AML-193 (cell line): Measurements from ENCODE around the gene FAM222B.
A peak's percentile ranks its signal among the peaks of the same experiment; 100 is the strongest.

Experiments
- DNase-seq, 2 experiments: peaks; one replicate each; lab custom pipeline; 2025; lab: John Stamatoyannopoulos, UW

FAM222B gene

DNA sequence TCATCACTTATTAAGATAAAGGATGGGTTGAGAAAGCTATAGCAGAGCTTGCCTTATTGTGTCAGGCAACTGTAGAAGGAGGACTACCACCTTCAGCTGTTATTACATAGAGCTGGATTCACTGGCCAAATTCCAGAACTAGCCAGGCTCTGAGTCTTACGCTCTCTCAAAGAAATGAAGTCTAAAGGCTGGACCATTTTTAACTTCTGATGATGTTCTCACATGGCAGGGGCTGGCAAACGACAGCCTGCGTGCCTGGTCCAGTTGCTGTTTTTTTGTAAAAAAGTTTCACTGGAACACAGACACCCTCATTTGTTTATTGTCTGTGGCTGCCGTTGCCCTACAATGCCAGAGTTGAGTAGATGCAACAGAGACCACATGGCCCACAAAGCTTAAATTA is 77.6 kb downstream of the FAM222B start:
- no peak for DNase-seq

DNA sequence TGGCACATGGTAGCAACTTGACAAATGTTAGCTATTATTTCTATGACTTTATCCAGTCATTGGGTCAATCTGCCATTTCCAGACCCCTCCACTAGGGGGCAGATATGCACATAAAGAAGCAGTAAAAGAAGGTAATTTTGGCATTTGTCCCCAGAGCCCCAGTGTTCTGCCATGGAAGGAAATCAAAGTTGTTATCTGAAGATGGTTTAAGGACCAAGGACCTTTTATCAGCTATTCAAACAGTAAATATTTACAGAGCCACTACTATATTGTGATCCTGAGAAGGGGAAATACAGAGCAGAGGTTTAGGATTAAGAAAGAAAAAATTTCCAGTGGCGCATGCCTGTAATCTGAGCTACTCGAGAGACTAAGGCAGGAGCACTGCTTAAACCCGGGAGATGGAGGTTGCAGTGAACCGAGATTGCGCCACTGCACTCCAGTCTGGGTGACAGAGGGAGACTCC is 78.8 kb downstream of the FAM222B start:
- peak; percentile 80 to 90 for DNase-seq

DNA sequence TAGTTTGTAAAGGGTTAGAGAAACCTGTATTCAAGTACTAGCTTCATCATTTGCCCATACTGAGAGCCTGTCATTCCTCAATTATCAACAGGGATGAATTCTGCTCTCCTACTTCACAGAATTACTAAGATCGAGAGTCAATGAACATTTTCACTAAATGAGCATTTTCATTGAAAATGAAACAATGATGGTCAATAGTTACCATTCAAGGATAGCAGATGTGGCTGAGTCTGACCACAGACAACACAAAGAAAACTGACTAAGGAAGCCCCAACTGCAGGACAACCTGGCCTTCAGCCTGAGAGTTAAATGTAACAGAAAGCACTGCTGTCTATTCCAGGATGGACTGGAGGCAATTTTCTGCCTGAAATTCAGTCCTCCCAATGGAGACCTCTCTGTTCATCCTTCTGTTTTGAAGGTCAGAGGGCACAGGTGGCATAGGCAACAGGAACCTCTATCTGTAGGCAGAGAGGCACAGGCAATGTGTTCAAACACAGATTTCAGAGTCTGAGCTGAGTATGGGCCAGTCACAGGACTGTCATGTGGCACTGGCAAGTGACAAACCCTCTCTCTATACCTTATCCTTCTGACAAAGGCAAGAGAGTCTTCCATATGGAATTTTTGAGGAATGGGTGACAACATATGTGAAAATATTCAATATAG is 79.3 kb downstream of the FAM222B start:
- no peak for DNase-seq

DNA sequence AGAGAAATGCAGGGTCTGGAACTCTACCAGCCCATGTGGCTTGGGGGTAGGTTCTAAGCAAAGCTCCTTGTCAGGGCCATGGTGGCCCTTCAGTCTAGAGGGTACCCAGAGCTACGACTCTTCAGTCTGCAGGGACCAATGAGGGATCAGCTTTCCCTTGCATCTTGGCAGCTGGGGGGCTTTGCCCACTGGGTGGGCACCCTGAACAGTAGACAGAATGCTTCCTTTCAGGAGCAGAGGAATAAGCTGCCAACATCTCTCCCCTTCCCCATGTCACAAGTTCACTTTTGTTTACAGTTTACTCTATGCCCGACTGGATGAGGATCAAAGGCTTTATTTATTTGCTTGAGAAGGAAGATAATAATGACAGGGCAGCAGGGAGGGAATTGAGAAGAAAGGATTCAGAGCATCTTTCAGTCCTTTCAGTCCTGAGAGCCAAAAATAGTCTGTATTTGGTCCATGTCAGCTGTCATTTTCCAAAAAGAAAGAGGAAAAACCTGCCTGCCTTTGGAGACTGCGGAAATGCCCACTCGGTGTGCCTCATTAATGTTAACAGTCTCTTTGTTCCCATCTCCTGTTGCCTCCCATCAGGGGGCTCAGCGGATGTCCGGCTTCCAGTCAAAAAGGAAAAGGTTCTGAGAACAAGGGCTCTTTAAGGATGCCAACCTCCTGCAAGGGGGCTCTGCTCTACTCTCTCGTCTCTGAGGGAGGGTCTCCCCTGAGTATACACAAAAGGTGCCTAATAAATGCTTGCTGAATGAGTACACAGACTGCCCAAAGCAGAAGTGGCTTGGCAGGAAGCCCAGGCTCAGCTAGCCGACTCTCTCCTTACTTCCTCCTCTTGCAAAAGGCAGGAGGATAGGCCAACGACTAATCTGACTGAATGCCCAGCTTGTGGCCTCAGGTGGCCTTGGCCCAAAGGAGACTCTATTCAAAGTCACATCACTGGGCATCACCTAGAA is 81.7 kb downstream of the FAM222B start:
- peak; percentile 96 for DNase-seq

DNA sequence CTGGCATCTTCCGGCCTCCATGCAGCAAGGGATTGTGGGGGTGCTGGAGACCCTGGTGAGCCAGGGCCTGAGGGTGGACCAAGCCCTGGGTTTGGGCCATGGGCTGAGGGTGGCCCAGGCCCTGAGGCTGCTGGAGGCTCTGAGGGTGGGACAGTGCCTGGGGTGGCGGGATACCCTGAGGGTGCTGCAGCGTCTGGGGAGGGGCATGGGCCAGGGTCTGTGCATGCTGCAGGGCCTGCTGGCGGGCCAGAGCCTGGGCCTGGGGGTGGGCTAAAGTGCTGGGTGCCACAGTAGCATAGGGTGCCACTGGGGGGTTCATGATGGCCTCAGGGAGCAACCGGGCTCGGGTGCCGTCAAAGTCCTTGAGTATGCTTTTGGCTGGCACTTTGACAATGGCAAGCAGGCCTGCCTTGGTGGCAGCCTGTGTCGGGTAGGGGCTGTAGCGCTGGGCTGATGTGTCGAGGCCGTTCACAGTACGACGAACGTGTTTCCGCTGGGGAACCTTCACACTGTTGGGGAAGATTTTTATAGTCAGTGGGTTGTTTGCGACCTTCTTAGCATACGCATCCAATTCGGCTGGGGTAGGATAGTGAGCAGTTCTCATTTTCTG is 83.2 kb downstream of the FAM222B start:
- DNase-seq: no peak

DNA sequence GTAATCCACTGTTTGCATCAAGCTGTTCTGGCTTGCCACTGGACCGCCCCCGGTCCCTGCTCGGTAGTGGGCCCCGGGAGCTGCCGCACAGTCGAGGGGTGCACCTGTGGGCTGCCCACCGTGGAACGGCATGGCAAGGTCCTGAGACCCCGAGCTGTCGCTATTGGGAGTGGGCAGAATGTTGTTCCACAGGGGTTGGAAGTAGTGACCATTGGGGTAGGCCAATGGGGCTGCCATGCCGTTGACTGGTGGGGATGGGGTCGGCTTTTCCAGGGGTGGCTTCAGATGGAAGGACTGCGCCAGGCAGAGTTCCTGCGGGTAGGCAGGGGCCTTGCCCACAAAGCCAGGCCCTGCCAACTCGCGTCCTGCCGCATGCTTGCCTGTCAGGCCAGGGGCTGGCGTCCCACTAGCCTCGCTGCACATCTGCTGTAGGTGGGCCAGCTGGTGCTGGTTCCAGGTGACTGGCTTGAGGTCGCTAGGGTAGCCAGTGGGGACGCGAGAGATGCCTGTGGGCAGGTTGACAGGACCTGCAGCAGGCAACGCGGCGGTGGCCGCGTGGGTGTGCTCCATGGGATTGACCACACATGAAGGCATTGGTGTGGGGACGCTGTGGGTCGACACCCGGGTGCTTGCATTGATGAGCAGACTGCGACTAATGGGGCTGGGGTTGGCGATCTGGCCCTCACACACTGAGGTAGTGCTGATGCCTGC is 84.0 kb downstream of the FAM222B start:
- DNase-seq: no peak

DNA sequence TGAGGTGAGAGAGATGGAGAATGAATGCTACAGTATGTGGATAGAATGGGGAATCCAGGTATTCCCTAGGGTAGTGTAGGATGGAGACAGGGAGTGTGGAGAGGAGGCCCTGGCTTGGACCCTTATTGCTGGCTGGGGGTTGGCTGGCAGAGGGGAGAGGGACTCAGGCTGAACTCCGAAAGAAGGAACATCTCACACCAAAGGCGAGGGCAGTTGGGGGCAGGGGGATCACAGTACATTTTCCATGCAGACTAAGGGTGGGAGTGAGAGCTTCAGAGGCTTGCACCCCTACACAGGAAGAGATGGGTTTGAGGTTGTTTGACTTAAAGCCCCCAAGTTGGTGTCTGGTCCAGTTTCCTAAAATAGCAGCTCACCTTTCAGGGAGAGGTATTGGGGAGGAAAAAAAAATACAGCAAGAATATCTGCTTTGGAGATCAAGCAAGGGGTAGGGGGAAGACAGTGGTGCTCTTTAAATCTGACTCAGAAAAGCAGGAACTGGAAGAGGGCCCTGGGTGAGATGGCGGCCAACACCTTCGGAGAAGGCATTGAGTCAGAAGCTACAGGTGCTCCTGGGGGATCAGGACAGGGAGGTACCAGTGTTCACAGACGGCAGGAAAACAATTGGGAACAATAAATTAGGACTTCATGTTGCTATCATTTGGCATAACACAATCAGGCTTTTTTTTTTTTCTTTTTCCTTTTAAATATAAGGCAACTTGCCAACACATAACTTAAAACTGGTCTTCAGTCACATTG is 86.4 kb downstream of the FAM222B start:
- no peak for DNase-seq

DNA sequence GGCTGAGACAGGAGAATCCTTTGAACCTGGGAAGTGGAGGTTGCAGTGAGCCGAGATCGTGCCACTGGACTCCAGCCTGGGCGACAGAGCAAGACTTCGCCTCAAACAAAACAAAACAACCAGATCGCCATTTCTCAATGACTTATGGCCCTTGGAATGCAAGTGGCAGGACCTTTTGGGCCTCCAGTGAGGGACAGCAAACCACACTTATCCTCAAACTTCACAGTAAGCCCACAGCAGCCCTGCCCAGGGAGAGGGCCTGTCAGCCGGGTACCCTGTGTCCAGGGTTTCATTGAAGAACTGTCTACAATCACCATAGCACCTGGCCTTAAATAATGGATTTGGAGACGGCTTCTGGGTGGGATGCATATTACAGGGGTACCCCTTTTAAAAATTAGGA is 87.1 kb downstream of the FAM222B start:
- no peak for DNase-seq

DNA sequence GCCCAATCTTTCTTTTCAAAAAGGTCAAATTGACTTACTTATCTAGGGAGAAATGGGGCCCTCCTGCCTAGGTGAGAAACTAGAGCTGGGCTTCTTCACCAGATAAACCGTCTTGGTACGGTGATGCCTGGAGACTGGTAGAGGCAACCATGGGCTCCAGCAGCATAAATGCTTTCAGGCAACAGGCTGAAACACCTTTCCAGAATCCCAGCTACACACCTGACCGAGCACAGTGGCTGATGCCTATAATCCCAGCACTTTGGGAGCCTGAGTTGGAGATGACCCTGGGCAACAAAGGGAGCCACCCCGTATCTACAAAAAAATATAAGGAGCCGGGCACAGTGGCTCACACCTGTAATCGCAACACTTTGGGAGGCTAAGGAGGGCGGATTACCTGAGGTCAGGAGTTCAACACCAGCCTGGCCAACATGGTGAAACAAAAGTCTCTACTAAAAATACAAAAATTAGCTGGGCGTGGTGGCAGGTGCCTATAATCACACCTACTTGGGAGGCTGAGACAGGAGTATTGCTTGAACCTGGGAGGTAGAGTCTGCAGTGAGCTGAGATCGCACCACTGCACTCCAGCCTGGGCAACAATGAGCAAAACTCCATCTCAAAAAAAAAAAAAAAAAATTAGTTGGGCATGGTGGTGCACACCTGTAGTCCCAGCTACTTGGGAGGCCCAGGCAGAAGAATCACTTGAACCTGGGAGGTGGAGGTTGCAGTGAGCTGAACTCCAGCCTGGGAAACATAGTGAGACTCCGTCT is 90.8 kb downstream of the FAM222B start:
- DNase-seq: no peak

DNA sequence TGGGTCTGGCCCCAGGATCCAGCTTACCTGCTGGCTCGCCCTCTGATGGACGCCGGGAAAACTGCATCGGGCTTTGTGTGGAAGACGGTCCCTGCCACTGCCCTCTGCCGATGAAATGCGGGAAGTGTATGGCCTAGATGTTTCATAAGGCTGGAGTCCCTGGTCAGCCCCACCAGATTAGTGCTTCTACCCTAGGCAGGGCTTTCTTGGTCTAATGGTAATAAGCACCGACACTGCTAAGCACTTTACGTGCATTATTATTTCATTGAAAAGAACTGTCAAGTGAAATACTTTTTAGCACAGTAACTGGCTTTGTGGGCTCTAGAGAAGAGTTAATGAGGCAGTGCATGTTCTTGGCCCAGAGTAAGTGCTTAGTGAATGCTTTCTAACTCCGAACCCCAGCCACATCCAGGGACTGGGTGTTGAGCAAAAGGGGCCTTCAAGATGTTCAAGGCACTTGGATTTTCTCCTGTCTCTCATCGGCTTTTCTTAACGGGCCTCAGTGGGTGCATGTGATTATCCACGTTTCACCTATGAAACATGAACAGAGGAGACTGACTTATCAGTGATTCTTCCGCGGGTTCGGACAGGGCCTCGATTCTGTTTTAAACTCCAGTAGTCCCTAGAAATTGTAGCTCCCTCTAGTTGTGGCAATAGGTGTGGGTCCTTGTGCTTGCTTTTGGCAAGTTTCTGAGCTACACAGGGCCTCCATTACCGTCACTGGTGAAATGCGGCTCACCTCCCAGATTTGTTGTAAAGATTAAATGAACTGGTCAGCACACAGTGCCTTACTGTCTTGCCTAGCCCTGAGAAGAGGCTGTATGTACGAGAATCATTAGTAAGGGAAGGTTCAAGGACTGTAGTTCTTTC is 92.2 kb downstream of the FAM222B start:
- peak; percentile 92 to 94 for DNase-seq

DNA sequence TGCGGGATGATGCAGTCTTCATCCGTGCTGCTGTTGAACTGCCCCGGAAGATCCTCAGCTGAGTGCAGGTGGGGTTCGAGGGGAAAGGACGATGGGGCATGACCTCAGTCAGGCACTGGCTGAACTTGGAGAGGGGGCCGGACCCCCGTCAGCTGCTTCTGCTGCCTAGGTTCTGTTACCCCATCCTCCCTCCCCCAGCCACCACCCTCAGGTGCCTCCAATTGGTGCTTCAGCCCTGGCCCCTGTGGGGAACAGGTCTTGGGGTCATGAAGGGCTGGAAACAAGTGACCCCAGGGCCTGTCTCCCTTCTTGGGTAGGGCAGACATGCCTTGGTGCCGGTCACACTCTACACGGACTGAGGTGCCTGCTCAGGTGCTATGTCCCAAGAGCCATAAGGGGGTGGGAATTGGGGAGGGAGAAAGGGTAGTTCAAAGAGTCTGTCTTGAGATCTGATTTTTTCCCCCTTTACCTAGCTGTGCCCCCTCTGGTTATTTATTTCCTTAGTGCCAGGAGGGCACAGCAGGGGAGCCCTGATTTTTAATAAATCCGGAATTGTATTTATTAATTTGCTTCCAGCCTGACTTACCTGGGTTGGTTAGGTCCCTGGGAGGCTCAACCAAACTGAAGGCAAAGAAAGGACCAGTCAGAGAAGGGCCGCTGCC is 92.9 kb downstream of the FAM222B start:
- no peak for DNase-seq

DNA sequence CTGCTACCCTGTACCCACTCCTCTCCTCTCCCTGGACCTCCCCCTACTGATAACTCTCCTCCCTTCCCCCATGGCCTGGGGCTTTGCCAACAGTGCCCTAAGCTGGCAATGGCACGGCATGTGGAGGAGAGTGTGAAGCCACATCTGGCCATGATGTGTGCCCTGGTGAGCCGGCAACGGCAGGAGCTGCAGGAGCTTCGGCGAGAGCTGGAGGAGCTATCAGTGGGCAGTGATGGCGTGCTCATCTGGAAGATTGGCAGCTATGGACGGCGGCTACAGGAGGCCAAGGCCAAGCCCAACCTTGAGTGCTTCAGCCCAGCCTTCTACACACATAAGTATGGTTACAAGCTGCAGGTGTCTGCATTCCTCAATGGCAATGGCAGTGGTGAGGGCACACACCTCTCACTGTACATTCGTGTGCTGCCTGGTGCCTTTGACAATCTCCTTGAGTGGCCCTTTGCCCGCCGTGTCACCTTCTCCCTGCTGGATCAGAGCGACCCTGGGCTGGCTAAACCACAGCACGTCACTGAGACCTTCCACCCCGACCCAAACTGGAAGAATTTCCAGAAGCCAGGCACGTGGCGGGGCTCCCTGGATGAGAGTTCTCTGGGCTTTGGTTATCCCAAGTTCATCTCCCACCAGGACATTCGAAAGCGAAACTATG is 93.6 kb downstream of the FAM222B start:
- DNase-seq: no peak

DNA sequence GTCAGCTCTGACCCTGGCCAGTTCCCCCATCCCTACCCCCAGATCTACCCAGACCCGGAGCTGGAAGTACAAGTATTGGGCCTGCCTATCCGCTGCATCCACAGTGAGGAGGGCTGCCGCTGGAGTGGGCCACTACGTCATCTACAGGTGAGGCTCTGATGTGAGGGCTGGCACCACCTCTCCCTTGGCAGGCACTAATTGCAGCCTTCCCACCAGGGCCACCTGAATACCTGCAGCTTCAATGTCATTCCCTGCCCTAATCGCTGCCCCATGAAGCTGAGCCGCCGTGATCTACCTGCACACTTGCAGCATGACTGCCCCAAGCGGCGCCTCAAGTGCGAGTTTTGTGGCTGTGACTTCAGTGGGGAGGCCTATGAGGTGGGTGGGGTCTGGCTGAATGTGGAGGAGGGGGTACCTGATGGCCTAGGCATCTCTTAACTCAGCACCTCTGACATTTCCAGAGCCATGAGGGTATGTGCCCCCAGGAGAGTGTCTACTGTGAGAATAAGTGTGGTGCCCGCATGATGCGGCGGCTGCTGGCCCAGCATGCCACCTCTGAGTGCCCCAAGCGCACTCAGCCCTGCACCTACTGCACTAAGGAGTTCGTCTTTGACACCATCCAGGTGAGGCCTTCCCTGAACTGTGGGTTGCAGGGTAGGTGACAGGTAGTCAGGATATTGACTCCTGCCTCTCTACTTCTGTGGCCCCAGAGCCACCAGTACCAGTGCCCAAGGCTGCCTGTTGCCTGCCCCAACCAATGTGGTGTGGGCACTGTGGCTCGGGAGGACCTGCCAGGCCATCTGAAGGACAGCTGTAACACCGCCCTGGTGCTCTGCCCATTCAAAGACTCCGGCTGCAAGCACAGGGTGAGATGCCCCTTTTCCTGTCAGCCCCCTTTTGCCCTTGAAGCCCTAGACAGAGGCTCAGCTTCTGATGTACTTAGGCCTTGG is 94.5 kb downstream of the FAM222B start:
- DNase-seq: no peak

DNA sequence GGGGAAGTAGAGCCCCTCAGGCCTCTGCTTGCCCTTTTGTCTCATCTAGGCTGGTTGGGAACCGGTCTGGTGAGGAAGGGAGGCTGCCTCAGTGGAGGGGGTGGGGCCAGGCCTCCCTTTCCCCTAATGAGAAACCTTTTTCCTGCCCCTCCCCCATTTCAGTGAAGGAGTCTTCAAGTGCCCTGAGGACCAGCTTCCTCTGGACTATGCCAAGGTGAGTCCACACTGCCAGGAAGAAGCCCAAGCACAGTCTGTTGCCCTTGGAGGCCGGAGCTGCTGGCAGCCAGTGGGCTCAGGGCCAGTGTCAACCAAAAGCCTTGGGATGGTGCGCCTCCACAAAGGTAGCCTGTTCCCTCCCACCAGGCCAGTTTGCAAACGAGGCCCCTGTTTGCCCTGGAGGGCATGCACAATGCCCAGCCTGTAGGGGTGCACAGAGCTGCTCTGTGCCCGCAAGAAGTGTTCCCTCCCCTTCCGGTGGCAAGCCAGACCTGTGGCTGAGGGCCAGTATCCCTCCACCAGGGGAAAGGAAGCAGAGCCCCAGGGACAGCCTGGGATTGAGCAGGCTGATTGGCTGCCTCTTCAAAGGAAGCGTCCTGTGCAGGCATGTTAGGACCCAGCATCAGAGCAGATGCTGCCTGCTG is 95.4 kb downstream of the FAM222B start:
- no peak for DNase-seq

DNA sequence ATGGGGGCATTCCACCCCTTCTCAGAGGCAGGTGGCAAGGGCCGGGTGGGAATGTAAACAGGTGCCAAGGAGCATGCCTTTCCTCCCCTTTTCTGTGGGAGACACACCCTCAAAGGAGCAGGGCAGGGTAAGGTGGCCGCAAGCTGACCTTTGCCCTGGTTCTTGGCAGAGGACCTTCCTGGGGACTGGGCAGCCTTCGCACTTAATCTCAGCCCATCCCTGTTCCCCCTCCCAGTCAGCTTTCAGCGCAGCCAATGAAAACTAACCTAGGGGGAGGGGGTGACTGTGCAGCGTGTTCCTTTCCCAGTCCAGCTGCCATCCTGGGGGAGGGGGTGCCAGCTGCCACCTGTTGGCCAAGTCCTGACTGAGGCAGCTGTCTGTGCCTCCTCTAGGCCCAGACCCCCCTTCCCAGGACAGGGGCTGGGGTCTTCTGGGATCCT is 96.0 kb downstream of the FAM222B start:
- no peak for DNase-seq

DNA sequence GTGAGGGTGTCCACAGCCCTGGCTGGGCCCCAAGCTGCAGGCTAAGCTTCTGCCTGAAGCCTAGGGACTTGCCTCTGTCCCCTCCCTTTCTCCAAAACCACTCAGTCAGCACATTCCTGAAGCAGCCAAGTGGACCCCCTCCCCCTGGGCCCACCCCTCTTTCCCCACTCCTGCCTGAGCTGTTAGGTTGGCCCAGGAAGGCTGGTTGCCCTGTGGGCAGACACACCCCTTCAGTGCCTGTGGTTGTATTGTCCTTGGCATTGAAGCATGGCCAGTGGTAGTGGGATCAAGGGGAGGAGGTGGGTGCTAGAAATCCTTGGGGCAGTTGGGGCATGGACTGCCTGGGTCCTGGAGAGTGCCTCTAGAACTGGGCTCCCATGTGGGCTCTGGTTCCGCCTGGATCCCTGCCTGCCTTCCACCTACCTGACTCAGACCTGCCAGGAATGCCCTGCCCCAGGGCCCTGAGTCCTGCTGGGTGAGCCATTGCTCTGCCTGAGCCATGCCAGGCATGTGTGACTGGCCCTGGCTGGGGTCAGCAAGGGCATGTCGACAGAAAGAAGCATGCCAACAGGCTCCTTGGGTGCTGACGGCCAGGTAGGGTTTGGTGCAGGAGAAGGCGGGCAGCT is 96.7 kb downstream of the FAM222B start:
- DNase-seq: no peak
